Caco-2 (cell line): ENCODE data around the gene RSF1. TPM values are rescaled to one million over a fixed set of nuclear protein-coding genes. Genes with fewer than 3 reads are reported as not detected.

Experiments used
- BruUV-seq: library from RNA; stranded (reverse); fragments of 400-500 nt; replicated peaks from 2 replicates; lab custom pipeline; 2021; lab: Mats Ljungman, UMichigan
- CTCF ChIA-PET: fragments of 300-600 bp; sonication (Branson Sonifier 250); formaldehyde crosslinking; loops from one replicate; lab custom pipeline; 2022; ENCODE audit warnings: antibody characterized with exemption; lab: Charles Lee
- POLR2A ChIA-PET: fragments of 300-600 bp; sonication (Branson Sonifier 250); formaldehyde crosslinking; loops from one replicate; lab custom pipeline; 2022; ENCODE audit warnings: antibody characterized with exemption; lab: Charles Lee
- DNase-seq, 2 experiments: peaks; one replicate each; pipeline versions ENCODE4 v3.0.0 to v3.0.0-alpha.2; 2020 to 2022
- H3K27me3 ChIP-seq: replicated peaks from 2 replicates; pipeline ENCODE4 v1.6.0; 2011; ENCODE audit warnings: low read length; ENCODE audit not compliant: control insufficient read depth, insufficient read depth
- H3K36me3 ChIP-seq: 2 replicates; pipeline ENCODE4 v1.5.1; 2011; ENCODE audit warnings: low read length; ENCODE audit not compliant: control insufficient read depth, insufficient read depth
- H3K4me1 ChIP-seq: fragments of 250-450 bp; sonication (Bioruptor Pico); 2 replicates; pipeline ENCODE4 v1.5.1; 2020; ENCODE audit warnings: mild to moderate bottlenecking
- H3K4me3 ChIP-seq: 2 replicates; pipeline ENCODE4 v1.5.1; 2011; ENCODE audit warnings: low read depth, mild to moderate bottlenecking, control low read depth, low read length
- H3K9me3 ChIP-seq: fragments of 250-450 bp; sonication (Bioruptor Pico); 2 replicates; pipeline ENCODE4 v1.5.1; 2020; ENCODE audit warnings: mild to moderate bottlenecking, moderate library complexity
- H3K27ac Mint-ChIP-seq: one replicate; pipeline ENCODE4 v1.8.0; 2022; ENCODE audit warnings: mixed read lengths; ENCODE audit not compliant: unreplicated experiment
- H3K27me3 Mint-ChIP-seq: one replicate; pipeline ENCODE4 v1.8.0; 2022; ENCODE audit warnings: mixed read lengths; ENCODE audit not compliant: insufficient read depth, unreplicated experiment
- H3K36me3 Mint-ChIP-seq: one replicate; pipeline ENCODE4 v1.8.0; 2022; ENCODE audit warnings: mild to moderate bottlenecking, mixed read lengths; ENCODE audit not compliant: insufficient read depth, unreplicated experiment
- H3K4me1 Mint-ChIP-seq: one replicate; pipeline ENCODE4 v1.8.0; 2022; ENCODE audit warnings: low read depth, mixed read lengths; ENCODE audit not compliant: unreplicated experiment
- H3K4me3 Mint-ChIP-seq: one replicate; pipeline ENCODE4 v1.8.0; 2022; ENCODE audit warnings: mild to moderate bottlenecking, moderate library complexity, mixed read lengths; ENCODE audit not compliant: unreplicated experiment
- H3K9me3 Mint-ChIP-seq: one replicate; pipeline ENCODE4 v1.8.0; 2022; ENCODE audit warnings: mixed read lengths; ENCODE audit not compliant: unreplicated experiment
- intact Hi-C: fragments of 100-400 bp; cut with micrococcal nuclease; formaldehyde crosslinking; loops from one replicate; pipeline ENCODE4 v1.10.0; 2022; ENCODE audit not compliant: unreplicated experiment
- total RNA-seq: library from RNA; stranded (reverse); gene quantifications from 2 replicates; pipeline ENCODE4 v1.2.3, GENCODE V29; 2022
- TF ChIP-seq, protein P1 (sequence below), 2 experiments: fragments of 200-600 bp in 1 of 2; IDR thresholded peaks; 1 replicate in 1 of 2; 2 replicates in 1 of 2; pipeline versions ENCODE4 v1.5.1 to v1.8.0; 2011 to 2022; ENCODE audit warnings: antibody characterized with exemption in 1 of 2, control low read depth in 1 of 2, inconsistent platforms in 1 of 2, low read depth in 1 of 2, low read length in 1 of 2, mild to moderate bottlenecking in 1 of 2, moderate library complexity in 1 of 2; ENCODE audit not compliant: insufficient read depth in 1 of 2, severe bottlenecking in 1 of 2, unreplicated experiment in 1 of 2

Gene RSF1
- total RNA-seq, 1 experiment from 2014 or later = 121 TPM

DNA sequence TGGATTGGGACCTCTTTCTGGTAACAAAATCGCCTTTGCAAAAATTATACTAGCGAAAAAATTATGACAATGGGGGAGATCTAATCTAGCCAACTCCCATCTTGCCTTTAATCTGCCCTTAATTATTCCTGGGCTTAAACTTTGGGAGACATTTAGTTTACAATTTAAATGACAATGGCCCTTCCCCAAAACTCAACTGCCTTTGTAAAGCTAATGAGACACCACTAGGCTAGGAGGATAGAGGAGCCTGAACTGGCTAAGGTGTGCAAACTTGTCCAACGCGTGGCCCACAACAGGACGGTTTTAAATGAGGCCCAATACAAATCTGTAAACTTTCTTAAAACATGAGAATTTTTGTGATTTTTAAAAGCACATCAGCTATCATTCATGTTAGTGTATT is 67.3 kb downstream of the RSF1 start:
- H3K4me3 ChIP-seq = no peak overlapping the region
- intact Hi-C loops = no loop called here
- no peaks in the 10 kb centered on the region for H3K9me3 ChIP-seq
- no peak overlapping the region for H3K4me3 Mint-ChIP-seq
- peaks cover 62% of the 10 kb centered on the region for H3K4me1 Mint-ChIP-seq
- no peak for DNase-seq
- H3K36me3 ChIP-seq = no peaks in the 10 kb centered on the region
- H3K27me3 ChIP-seq = no peaks in the 10 kb centered on the region
- ChIA-PET POLR2A (no interaction called here), CTCF (no interaction called here)
- H3K4me1 ChIP-seq = peaks cover 48% of the 10 kb centered on the region
- H3K36me3 Mint-ChIP-seq = peaks cover 50% of the 10 kb centered on the region
- peak overlapping the region; percentile 60 for H3K27ac Mint-ChIP-seq
- H3K9me3 Mint-ChIP-seq = peaks cover 16% of the 10 kb centered on the region
- no peaks in the 10 kb centered on the region for H3K27me3 Mint-ChIP-seq
- BruUV-seq = no TSS peak
- TF ChIP-seq, protein P1, sequence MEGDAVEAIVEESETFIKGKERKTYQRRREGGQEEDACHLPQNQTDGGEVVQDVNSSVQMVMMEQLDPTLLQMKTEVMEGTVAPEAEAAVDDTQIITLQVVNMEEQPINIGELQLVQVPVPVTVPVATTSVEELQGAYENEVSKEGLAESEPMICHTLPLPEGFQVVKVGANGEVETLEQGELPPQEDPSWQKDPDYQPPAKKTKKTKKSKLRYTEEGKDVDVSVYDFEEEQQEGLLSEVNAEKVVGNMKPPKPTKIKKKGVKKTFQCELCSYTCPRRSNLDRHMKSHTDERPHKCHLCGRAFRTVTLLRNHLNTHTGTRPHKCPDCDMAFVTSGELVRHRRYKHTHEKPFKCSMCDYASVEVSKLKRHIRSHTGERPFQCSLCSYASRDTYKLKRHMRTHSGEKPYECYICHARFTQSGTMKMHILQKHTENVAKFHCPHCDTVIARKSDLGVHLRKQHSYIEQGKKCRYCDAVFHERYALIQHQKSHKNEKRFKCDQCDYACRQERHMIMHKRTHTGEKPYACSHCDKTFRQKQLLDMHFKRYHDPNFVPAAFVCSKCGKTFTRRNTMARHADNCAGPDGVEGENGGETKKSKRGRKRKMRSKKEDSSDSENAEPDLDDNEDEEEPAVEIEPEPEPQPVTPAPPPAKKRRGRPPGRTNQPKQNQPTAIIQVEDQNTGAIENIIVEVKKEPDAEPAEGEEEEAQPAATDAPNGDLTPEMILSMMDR (IDR thresholded peaks at IDR 0.05; ENCODE audit: insufficient read depth in 1 of 2, low read depth in 1 of 2, low read length in 1 of 2, severe bottlenecking in 1 of 2, unreplicated experiment in 1 of 2) = no peak

DNA sequence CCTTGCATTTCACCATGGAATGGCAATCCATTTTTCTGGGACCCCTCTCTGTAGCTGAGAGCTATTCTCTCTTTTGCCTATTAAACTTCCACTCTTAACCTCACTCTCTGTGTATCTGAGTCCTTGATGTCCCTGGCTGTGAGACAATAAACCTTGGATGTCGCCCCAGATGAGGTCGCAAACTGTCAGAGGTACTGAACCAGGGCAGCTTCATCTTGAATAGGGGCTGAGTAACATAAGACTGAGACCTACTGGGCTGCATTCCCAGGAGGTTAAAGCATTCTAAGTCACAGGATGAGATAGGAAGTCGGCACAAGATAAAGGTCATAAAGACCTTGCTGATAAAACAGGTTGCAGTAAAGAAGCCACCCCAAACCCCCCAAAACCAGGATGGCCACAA is 68.0 kb downstream of the RSF1 start:
- Histone ChIP-seq H3K4me3 (no peak overlapping the region), H3K27me3 (no peaks in the 10 kb centered on the region), H3K9me3 (no peaks in the 10 kb centered on the region), H3K36me3 (no peaks in the 10 kb centered on the region), H3K4me1 (peaks cover 51% of the 10 kb centered on the region)
- peaks cover 16% of the 10 kb centered on the region for H3K9me3 Mint-ChIP-seq
- CTCF ChIA-PET = no interaction called here
- peak overlapping the region; percentile 60 for H3K27ac Mint-ChIP-seq
- no peaks in the 10 kb centered on the region for H3K27me3 Mint-ChIP-seq
- TF ChIP-seq, protein P1 (IDR thresholded peaks at IDR 0.05; ENCODE audit: insufficient read depth in 1 of 2, low read depth in 1 of 2, low read length in 1 of 2, severe bottlenecking in 1 of 2, unreplicated experiment in 1 of 2) = no peak
- DNase-seq = peak; percentile 44 to 56
- peak overlapping the region; percentile 8 for H3K4me3 Mint-ChIP-seq
- peaks cover 51% of the 10 kb centered on the region for H3K36me3 Mint-ChIP-seq
- POLR2A ChIA-PET = interaction anchor here (0.5 kb wide), 1 partner anchor 197 kb away, joined by 9 read pairs; no protein-coding TSS in a partner anchor
- H3K4me1 Mint-ChIP-seq = peaks cover 70% of the 10 kb centered on the region
- intact Hi-C loops = no loop called here
- no TSS peak for BruUV-seq

- Mint-ChIP-seq H3K9me3 (peaks cover 16% of the 10 kb centered on the region), H3K36me3 (peaks cover 47% of the 10 kb centered on the region), H3K27me3 (no peaks in the 10 kb centered on the region), H3K27ac (no peak overlapping the region), H3K4me1 (peaks cover 70% of the 10 kb centered on the region), H3K4me3 (no peak overlapping the region)
- H3K36me3 ChIP-seq = no peaks in the 10 kb centered on the region
- ChIA-PET CTCF (no interaction called here), POLR2A (no interaction called here)
- H3K27me3 ChIP-seq = no peaks in the 10 kb centered on the region
- peaks cover 57% of the 10 kb centered on the region for H3K4me1 ChIP-seq
- TF ChIP-seq, protein P1 (IDR thresholded peaks at IDR 0.05; ENCODE audit: insufficient read depth in 1 of 2, low read depth in 1 of 2, low read length in 1 of 2, severe bottlenecking in 1 of 2, unreplicated experiment in 1 of 2) = no peak
- intact Hi-C loops = no loop called here
- no peak for DNase-seq
- no TSS peak for BruUV-seq
- no peaks in the 10 kb centered on the region for H3K9me3 ChIP-seq
- no peak overlapping the region for H3K4me3 ChIP-seq
These were observed 69.9 kb downstream of the RSF1 start for GRCh38 chr11:77750394-77751156.
